Skeletal muscle tissue (tissue), 4 donors: ENCODE measurements around the gene HOTAIR. TPM values are rescaled to one million over a fixed set of nuclear protein-coding genes. Genes with fewer than 3 reads are reported as not detected.

Experiments
- H3K27ac ChIP-seq: one replicate; pipeline ENCODE4 v1.7.0; 2013; ENCODE audit warnings: mild to moderate bottlenecking, low read depth, low read length, inconsistent platforms
- H3K27me3 ChIP-seq, 3 donors: one replicate each; pipeline ENCODE4 v1.7.0; 2013; ENCODE audit warnings: low read length in 3 of 3; ENCODE audit not compliant: control insufficient read depth in 3 of 3, insufficient read depth in 3 of 3
- H3K36me3 ChIP-seq, 3 donors: one replicate each; pipeline ENCODE4 v1.7.0; 2013; ENCODE audit warnings: low read length in 3 of 3; ENCODE audit not compliant: control insufficient read depth in 3 of 3, insufficient read depth in 3 of 3
- H3K4me1 ChIP-seq, 3 donors: one replicate each; pipeline ENCODE4 v1.7.0; 2013; ENCODE audit warnings: low read length in 3 of 3, mild to moderate bottlenecking in 3 of 3; ENCODE audit not compliant: control insufficient read depth in 3 of 3, insufficient read depth in 3 of 3
- H3K4me3 ChIP-seq, 3 donors: one replicate each; pipeline ENCODE4 v1.7.0; 2013; ENCODE audit warnings: low read length in 3 of 3
- H3K9ac ChIP-seq, 3 donors: one replicate each; pipeline ENCODE4 v1.7.0; 2013; ENCODE audit warnings: low read length in 3 of 3, mild to moderate bottlenecking in 3 of 3, moderate library complexity in 2 of 3, low read depth in 1 of 3
- H3K9me3 ChIP-seq, 3 donors: one replicate each; pipeline ENCODE4 v1.7.0; 2013; ENCODE audit warnings: low read length in 3 of 3; ENCODE audit not compliant: control insufficient read depth in 3 of 3
- total RNA-seq: library from RNA; depleted of rRNA; stranded (reverse); fragments of >200 nt; gene quantifications from one replicate; pipeline ENCODE4 v1.2.3, GENCODE V29; 2014
- donor health status: Osteomylitis.

HOTAIR gene
- total RNA-seq, 1 donor from 2014 or later, result 2.1 TPM

DNA sequence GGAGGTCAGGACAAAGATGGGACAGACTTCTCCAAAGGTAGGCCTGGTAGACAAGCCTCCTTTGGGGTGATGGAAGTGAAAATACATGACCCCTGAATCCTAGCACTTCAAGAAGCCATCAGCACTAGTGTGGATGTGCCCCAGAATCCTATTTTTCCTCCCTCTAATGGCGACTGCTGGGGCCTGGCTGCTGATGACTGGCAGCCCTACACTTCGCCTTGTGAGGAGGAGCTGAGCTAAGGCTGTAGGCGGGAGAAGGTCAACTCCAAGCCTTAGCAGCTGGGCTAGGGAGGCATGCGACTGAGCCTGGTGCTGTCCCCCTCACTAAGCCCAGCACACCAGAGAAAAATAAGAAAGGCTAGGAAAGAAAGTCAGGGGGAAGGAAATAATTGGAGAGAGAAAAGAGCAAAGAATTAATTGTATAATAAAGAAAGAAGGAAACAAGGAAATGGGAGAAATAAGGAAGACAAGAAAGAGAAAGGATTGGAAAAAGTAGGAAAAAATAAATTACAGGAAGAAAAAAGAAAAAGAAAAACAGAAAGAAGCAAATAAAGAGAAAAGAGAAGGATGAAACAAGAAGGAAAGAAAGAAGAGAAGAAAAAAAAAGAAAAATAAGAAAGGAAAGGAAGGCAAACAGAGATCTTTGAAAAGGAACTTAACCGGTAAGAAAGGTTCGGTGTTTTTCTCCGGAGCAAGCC lies 5.5 kb upstream of the HOTAIR start:
- Histone ChIP-seq H3K4me1 (peaks cover 23 to 56% (median 28%) of the 10 kb centered on the region in 3 donors), H3K9ac (peak overlapping the region; percentile 84 to 97 (median 90)), H3K4me3 (peak overlapping the region; percentile 6 to 70 (median 65)), H3K36me3 (no peaks in the 10 kb centered on the region), H3K27me3 (peaks cover 37 to 83% (median 40%) of the 10 kb centered on the region in 3 donors), H3K27ac (peak overlapping the region; percentile 97), H3K9me3 (no peaks in the 10 kb centered on the region)

DNA sequence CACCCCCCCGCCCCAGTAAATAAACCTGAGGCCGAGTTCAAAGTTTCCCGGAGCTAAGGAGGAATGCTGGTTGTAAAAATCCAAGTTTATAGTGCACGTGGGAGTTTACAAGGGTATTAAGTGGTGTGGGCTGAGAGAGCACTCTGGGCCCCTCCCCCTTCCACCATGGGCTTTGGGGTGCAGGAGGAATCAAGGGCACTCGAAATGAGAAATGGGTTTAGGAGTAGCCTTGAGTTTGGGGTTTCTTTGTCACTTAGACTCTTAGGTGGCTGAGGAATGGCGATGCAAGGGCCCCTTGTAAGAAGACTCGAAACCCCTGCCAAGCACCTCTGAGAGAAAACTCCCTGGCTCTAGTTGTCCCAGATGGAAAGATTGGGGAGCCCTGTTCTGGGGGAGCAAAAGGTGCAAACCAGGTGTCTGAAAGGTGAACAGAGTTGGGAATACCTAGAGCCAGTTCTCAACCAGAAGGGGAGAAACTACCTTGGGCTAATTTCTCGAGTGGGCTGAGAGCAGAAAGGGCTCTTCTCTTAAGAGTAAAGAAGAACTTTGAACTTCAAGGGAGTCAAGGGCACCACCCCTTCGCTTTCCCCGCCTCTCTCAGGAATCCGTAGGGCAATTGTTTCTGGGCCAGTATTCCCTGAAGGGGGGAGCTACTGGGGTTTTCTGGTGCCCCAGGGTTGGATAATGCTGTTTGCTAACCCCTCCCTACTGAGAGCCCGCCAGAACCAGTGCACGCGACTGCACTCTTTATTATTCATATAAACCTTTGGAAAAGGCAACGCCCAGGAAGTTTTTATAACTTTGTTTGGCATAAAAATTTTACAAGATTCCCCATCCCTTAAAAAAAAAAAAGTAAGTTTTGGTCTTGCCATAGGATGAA lies 4.0 kb upstream of the HOTAIR start:
- Histone ChIP-seq H3K9ac (no peak overlapping the region), H3K9me3 (no peaks in the 10 kb centered on the region), H3K27ac (peak overlapping the region; percentile 97), H3K4me3 (no peak overlapping the region), H3K27me3 (peaks cover 33 to 90% (median 41%) of the 10 kb centered on the region in 3 donors), H3K36me3 (no peaks in the 10 kb centered on the region), H3K4me1 (peaks cover 24 to 49% (median 25%) of the 10 kb centered on the region in 3 donors)

DNA sequence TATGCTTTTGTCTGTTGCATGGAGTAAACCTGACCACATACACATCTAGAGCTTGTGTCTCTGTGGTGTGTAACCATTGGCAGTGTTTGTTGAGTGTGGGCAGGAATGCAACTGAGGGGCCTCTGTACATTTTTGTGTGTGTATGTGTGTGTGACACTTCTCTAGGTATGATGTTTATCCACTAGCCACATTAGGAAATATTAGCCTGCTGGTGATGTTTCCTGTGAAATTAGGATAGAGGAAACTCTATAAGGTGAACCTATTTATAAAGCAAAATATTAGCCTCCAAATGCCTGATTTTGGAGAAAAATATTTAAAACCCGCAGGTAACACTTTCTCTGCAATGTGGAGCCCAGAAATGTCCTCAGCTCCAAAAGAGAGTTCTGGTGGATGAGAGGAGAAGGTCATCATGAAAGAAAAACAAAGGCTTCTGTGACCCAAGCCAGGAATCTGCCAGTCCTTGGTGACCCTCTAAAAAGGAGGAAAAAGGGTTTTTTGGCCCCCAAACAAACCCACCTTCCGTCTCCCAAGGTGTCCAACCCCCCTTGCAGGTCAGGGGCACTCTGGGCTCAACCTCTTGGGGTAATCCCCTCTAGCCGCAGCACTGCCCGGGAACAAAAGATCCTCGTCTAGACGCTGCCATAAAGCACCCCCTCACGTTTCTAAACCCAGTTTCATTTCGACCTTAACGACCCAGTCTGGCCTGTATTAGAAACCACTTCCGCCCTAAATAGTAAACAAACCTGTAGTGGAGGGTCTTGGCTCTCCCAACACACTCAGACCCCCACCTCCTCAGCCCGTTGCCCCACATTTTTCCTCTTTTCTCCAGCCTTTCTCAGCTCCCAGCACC lies 3.1 kb upstream of the HOTAIR start:
- Histone ChIP-seq H3K27me3 (peaks cover 37 to 90% (median 47%) of the 10 kb centered on the region in 3 donors), H3K4me1 (peaks cover 23 to 47% (median 26%) of the 10 kb centered on the region in 3 donors), H3K36me3 (no peaks in the 10 kb centered on the region), H3K9ac (peak overlapping the region; percentile 28 to 57 (median 42)), H3K9me3 (no peaks in the 10 kb centered on the region), H3K4me3 (peak overlapping the region in 1 of 3 donors; percentile 38), H3K27ac (peak overlapping the region; percentile 64)

DNA sequence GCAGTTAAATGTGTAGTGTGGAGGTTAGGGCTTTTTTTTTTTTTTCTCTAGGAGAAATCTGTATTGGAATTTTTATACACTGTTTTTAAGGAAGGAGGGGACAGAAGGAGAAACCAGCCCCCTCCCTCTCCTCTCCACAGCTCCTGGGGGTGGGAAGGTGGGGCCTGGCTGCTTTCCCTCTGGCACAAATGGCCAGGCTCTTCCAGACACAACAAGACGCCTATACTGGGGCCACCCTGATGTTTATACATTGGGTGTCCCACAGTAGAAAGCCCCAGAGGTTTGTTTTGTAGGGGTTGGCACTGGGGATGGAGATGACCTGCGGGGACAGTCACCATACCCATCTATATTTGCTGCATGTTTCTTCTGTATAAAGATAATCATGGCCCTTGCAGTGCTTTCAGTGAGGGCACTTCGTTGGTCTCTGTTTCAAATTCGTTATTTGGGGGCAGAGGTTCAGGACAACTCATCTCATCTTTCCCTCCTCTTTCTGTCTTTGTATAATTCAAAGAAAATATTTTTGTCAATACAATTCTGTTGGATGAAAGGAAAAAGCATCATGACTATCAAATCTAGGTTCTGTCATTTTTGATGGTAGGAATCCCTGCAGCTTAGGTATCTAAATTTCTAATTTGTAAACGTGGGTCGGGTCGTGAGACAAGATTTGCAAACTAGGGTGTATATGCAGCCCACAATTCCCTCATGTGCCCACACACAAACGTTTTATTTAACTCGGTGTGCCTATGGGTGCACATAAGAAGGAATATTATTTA lies 2.3 kb upstream of the HOTAIR start:
- Histone ChIP-seq H3K9me3 (no peaks in the 10 kb centered on the region), H3K36me3 (no peaks in the 10 kb centered on the region), H3K4me3 (no peak overlapping the region), H3K27ac (peak overlapping the region; percentile 39), H3K4me1 (peaks cover 23 to 39% (median 26%) of the 10 kb centered on the region in 3 donors), H3K9ac (no peak overlapping the region), H3K27me3 (peaks cover 45 to 90% (median 50%) of the 10 kb centered on the region in 3 donors)

DNA sequence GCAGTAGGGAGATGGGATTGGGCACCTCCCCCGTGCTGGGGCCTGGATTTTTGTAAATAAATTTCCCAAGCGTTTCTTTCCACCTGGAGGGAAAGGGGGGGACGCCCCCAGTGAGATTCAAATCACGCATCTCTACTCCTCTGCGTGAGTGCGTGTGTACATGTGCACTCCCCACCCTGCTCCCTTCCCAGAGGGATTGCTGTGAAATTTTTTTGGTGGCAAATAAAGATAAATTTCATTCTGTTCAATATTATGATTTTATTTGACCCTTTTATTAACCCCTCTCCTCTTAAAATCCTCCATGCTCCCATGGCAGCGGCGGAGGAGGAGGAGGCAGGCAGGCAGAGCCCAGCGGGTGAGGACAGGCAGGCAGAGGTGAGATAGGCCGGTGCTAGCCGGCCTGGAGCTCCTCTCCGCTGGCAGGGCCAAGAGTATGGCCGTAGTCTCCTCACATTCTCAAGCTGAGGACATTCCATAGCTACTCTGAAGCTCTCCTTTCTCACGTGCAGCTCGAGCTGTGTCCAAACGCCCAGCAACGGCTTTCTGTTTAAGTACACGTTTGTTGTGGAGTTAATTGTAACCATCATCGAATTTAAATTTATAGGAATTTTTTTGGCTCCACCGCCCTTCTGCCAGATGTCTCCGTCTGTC lies 1.5 kb upstream of the HOTAIR start:
- H3K36me3 ChIP-seq, result no peaks in the 10 kb centered on the region
- peaks cover 21 to 33% (median 22%) of the 10 kb centered on the region in 3 donors for H3K4me1 ChIP-seq
- peaks cover 52 to 91% (median 53%) of the 10 kb centered on the region in 3 donors for H3K27me3 ChIP-seq
- no peak overlapping the region for H3K4me3 ChIP-seq
- no peaks in the 10 kb centered on the region for H3K9me3 ChIP-seq
- peak overlapping the region; percentile 44 for H3K27ac ChIP-seq
- no peak overlapping the region for H3K9ac ChIP-seq

DNA sequence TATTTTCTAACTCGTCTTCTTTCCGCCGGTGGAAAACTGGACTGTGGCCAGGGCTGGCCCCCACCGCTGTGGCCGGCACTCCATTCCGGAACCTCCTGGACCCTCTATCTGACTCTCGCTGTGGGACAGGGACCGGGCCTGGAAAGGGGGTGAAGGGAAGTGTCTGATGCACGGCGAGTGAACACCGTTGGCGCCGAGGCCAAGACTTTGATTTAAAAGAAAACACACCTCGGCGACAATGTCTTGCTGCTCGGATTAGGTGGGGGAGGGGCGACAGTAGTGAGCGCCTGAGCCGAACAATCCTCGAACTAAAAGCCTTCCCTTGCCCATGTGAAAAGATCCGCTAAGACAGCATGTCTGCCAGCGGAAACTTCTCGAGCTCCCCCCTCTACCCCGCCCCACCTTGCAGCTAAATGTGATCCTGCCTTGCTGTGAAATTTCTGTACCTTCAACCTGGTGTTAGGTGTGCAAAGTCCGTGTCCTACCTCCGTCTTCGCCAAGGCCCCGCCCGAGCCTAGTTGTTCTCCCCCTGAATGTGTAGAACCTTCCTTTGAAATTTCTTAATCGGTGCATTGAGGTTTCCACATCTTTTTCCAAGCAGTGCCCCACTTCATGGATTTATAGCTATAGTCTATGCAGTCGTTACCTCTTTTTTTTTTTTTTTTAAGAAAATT lies 862 bp upstream of the HOTAIR start:
- peak overlapping the region; percentile 44 for H3K27ac ChIP-seq
- peaks cover 17 to 29% (median 22%) of the 10 kb centered on the region in 3 donors for H3K4me1 ChIP-seq
- peaks cover 55 to 91% (median 59%) of the 10 kb centered on the region in 3 donors for H3K27me3 ChIP-seq
- peak overlapping the region in 2 of 3 donors; percentile 50 to 59 for H3K9ac ChIP-seq
- peak overlapping the region in 2 of 3 donors; percentile 73 to 75 for H3K4me3 ChIP-seq
- no peaks in the 10 kb centered on the region for H3K9me3 ChIP-seq
- no peaks in the 10 kb centered on the region for H3K36me3 ChIP-seq

DNA sequence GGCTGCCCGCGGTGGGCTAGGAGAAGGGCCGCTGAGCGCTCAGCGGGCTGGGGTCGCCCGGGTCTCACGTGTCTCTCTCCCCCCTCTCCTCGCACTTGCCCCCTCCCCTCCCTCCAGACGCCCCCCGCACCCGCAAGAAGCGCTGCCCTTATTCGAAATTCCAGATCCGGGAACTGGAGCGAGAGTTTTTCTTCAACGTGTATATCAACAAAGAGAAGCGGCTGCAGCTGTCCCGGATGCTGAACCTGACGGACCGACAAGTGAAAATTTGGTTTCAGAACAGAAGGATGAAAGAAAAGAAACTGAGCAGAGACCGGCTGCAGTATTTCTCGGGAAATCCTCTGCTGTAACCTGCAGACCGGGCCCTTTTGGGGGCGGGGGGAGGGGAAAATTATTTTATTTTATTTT lies 314 bp upstream of the HOTAIR start:
- H3K27ac ChIP-seq, result peak overlapping the region; percentile 65
- peak overlapping the region in 2 of 3 donors; percentile 77 to 81 for H3K9ac ChIP-seq
- peaks cover 16 to 29% (median 22%) of the 10 kb centered on the region in 3 donors for H3K4me1 ChIP-seq
- peak overlapping the region; percentile 73 to 75 (median 75) for H3K4me3 ChIP-seq
- peaks cover 58 to 90% (median 60%) of the 10 kb centered on the region in 3 donors for H3K27me3 ChIP-seq
- no peaks in the 10 kb centered on the region for H3K36me3 ChIP-seq
- H3K9me3 ChIP-seq, result no peaks in the 10 kb centered on the region

DNA sequence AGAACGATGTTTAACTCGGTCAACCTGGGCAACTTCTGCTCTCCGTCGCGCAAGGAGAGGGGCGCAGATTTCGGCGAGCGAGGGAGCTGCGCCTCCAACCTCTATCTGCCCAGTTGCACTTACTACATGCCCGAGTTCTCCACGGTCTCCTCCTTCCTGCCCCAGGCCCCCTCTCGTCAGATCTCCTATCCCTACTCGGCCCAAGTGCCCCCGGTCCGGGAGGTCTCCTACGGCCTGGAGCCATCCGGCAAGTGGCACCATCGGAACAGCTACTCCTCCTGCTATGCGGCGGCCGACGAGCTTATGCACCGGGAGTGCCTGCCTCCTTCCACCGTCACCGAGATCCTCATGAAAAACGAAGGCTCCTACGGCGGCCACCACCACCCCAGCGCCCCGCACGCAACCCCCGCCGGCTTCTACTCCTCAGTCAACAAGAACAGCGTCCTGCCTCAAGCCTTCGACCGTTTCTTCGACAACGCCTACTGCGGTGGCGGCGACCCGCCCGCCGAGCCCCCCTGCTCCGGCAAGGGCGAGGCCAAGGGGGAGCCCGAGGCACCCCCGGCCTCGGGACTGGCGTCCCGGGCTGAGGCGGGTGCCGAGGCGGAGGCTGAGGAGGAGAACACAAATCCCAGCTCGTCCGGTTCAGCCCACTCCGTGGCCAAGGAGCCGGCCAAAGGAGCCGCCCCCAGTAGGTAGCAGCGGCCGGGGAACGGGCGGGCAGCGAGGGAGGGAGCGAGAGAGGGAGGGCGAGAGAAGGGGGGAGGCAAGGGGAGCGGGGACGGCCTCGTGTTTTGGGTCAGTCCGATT lies 1.3 kb downstream of the HOTAIR start:
- Histone ChIP-seq H3K9me3 (no peaks in the 10 kb centered on the region), H3K27me3 (peaks cover 63 to 90% (median 68%) of the 10 kb centered on the region in 3 donors), H3K9ac (peak overlapping the region; percentile 43 to 72 (median 56)), H3K4me1 (peaks cover 11 to 27% (median 16%) of the 10 kb centered on the region in 3 donors), H3K36me3 (no peaks in the 10 kb centered on the region), H3K4me3 (peak overlapping the region; percentile 64 to 75 (median 75)), H3K27ac (peak overlapping the region; percentile 65)
